GM23338 (cell line): ENCODE measurements around the gene NAMPT. TPM values are rescaled to one million over a fixed set of nuclear protein-coding genes. Genes with fewer than 3 reads are reported as not detected.

ENCODE experiments used
- ATAC-seq: fragments of 200-7000 bp; cut with Tn5 transposase; 3 replicates; pipeline ENCODE4 v1.9.1; 2020
- DNase-seq: peaks from one replicate; pipeline ENCODE4 v3.0.0-alpha.2; 2015; ENCODE audit warnings: low spot score
- H2AFZ ChIP-seq: fragments of 200-600 bp; sonication (generic); 2 replicates; pipeline ENCODE4 v1.8.0; 2016; ENCODE audit warnings: antibody characterized with exemption, mild to moderate bottlenecking, moderate library complexity
- H3F3A ChIP-seq: fragments of 200-600 bp; sonication (generic); replicated peaks from 2 replicates; pipeline ENCODE4 v1.8.0; 2017; ENCODE audit warnings: antibody characterized with exemption, mixed run types, low read depth
- H3K27ac ChIP-seq: fragments of 200-600 bp; sonication (generic); 2 replicates; pipeline ENCODE4 v1.6.1; 2016; ENCODE audit warnings: low read depth
- H3K27me3 ChIP-seq: fragments of 200-600 bp; sonication (generic); 2 replicates; pipeline ENCODE4 v1.8.0; 2016; ENCODE audit warnings: mild to moderate bottlenecking, mixed run types, moderate library complexity; ENCODE audit not compliant: insufficient read depth
- H3K36me3 ChIP-seq: fragments of 200-600 bp; sonication (generic); 2 replicates; pipeline ENCODE4 v1.8.0; 2016; ENCODE audit warnings: mild to moderate bottlenecking; ENCODE audit not compliant: insufficient read depth
- H3K4me1 ChIP-seq: fragments of 200-600 bp; sonication (generic); 2 replicates; pipeline ENCODE4 v1.8.0; 2016; ENCODE audit warnings: mild to moderate bottlenecking, moderate library complexity; ENCODE audit not compliant: insufficient read depth
- H3K4me2 ChIP-seq: fragments of 200-600 bp; sonication (generic); 2 replicates; pipeline ENCODE4 v1.7.1; 2017; ENCODE audit warnings: mixed run types
- H3K4me3 ChIP-seq: fragments of 200-600 bp; sonication (generic); 2 replicates; pipeline ENCODE4 v1.6.1; 2016; ENCODE audit warnings: mixed run types
- H3K79me2 ChIP-seq: fragments of 200-600 bp; sonication (generic); replicated peaks from 2 replicates; pipeline ENCODE4 v1.8.0; 2017; ENCODE audit warnings: mild to moderate bottlenecking; ENCODE audit not compliant: insufficient read depth
- H3K9me2 ChIP-seq: fragments of 200-600 bp; sonication (generic); 2 replicates; pipeline ENCODE4 v1.8.0; 2017; ENCODE audit not compliant: insufficient read depth
- H4K20me1 ChIP-seq: fragments of 200-600 bp; sonication (generic); replicated peaks from 2 replicates; pipeline ENCODE4 v1.8.0; 2017; ENCODE audit warnings: mild to moderate bottlenecking; ENCODE audit not compliant: insufficient read depth
- H3K27ac Mint-ChIP-seq: 2 replicates; pipeline ENCODE4 v1.8.0; 2020; ENCODE audit warnings: inconsistent platforms, mild to moderate bottlenecking, moderate library complexity, mixed read lengths
- H3K27me3 Mint-ChIP-seq: 3 replicates; pipeline ENCODE4 v1.8.0; 2022; ENCODE audit warnings: low read depth, mild to moderate bottlenecking, moderate library complexity, mixed read lengths, inconsistent platforms; ENCODE audit not compliant: insufficient read depth, poor library complexity
- H3K36me3 Mint-ChIP-seq: 3 replicates; pipeline ENCODE4 v1.8.0; 2021; ENCODE audit warnings: low read depth, mild to moderate bottlenecking, inconsistent platforms, moderate library complexity, mixed read lengths
- H3K4me1 Mint-ChIP-seq: 3 replicates; pipeline ENCODE4 v1.8.0; 2020; ENCODE audit warnings: mild to moderate bottlenecking, inconsistent platforms, mixed read lengths
- H3K4me3 Mint-ChIP-seq: 3 replicates; pipeline ENCODE4 v1.8.0; 2021; ENCODE audit warnings: moderate library complexity, mild to moderate bottlenecking, inconsistent platforms, mixed read lengths
- H3K9me3 Mint-ChIP-seq: 3 replicates; pipeline ENCODE4 v1.8.0; 2020; ENCODE audit warnings: moderate library complexity, mild to moderate bottlenecking, inconsistent platforms, mixed read lengths
- JUNB ChIP-seq: IDR thresholded peaks from one replicate; pipeline ENCODE4 v1.6.1; 2016; ENCODE audit warnings: antibody characterized with exemption; ENCODE audit not compliant: unreplicated experiment
- POLR2AphosphoS5 ChIP-seq: IDR thresholded peaks from 2 replicates; pipeline ENCODE4 v1.6.1; 2016; ENCODE audit warnings: antibody characterized with exemption, low read depth
- ZNF114 ChIP-seq: fragments of 250-450 bp; sonication (Bioruptor Pico); IDR thresholded peaks from 2 replicates; pipeline ENCODE4 v1.5.0; 2020; ENCODE audit warnings: mild to moderate bottlenecking, moderate library complexity
- ZNF462 ChIP-seq: fragments of 250-450 bp; sonication (Bioruptor Pico); IDR thresholded peaks from 2 replicates; pipeline ENCODE4 v1.5.0; 2020; ENCODE audit warnings: mild to moderate bottlenecking, moderate library complexity
- polyA plus RNA-seq: library from polyadenylated mRNA; unstranded; fragments of >200 nt; fragmentation: Nextera tagmentation; extraction: Ambion mirVana; gene quantifications from 2 replicates; pipeline ENCODE4 v1.2.1, GENCODE V29; 2016
- total RNA-seq: library from RNA; depleted of rRNA; stranded (reverse); fragments of >200 nt; shearing (Covaris generic); gene quantifications from 2 replicates; pipeline ENCODE4 v1.2.3, GENCODE V29; 2014

The NAMPT gene
- total and polyA plus RNA-seq, 2 experiments from 2014 or later = 37.9 to 73.9 TPM

GRCh38 chr7:106220307-106220706 lies 64.5 kb downstream of the NAMPT start (continued):
- no peak for TF ChIP-seq ZNF462 (CRISPR knock-in tag)

DNA sequence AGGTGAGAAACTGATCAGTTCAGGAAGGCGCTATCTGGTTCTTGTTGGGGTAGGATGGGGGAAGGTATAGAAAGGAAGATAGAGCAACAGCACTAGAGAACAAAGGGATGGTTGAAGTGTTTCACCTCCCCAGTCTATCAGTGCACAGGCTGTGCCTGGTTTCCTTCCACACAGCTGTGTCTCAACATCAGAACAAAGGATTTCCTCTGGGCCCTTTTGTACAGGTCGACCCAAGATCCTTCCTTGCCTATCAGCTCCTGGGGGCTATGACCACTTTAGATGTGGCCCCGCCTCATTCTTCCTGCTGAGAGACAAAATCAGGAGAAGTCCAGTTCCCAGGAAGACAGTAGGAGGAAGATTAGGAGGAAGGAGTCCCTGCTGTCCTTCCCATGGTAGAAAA lies 65.6 kb downstream of the NAMPT start:
- no peaks in the 10 kb centered on the region for H3K27me3 ChIP-seq
- no peak overlapping the region for H3K4me3 Mint-ChIP-seq
- DNase-seq (no peak), ATAC-seq (no peak)
- H3K36me3 ChIP-seq = no peaks in the 10 kb centered on the region
- no peak overlapping the region for H3K4me3 ChIP-seq
- H3K4me2 ChIP-seq = no peak overlapping the region
- H3K4me1 Mint-ChIP-seq = peaks cover 10% of the 10 kb centered on the region; the same call in 2 of the 3 replicates
- H3K27me3 Mint-ChIP-seq = peaks cover 11% of the 10 kb centered on the region
- H3K27ac ChIP-seq = no peak overlapping the region
- H3F3A ChIP-seq = no peaks in the 10 kb centered on the region
- no peak overlapping the region for H3K27ac Mint-ChIP-seq
- no peaks in the 10 kb centered on the region for H4K20me1 ChIP-seq
- H3K4me1 ChIP-seq = no peaks in the 10 kb centered on the region
- no peaks in the 10 kb centered on the region for H3K36me3 Mint-ChIP-seq
- peaks cover 17% of the 10 kb centered on the region; the same call in 1 of the 2 replicates for H3K9me2 ChIP-seq
- TF ChIP-seq ZNF114 (no peak), POLR2AphosphoS5 (no peak), JUNB (no peak), ZNF462 (CRISPR knock-in tag) (no peak)
- H2AFZ ChIP-seq = no peak overlapping the region
- H3K9me3 Mint-ChIP-seq = no peaks in the 10 kb centered on the region
- H3K79me2 ChIP-seq = no peaks in the 10 kb centered on the region
